Endothelial cell (in vitro differentiated cells): ENCODE results near the gene THBS1. TPM values are rescaled to one million over a fixed set of nuclear protein-coding genes. Genes with fewer than 3 reads are reported as not detected.

Experiments
- DNase-seq: peaks from one replicate; pipeline ENCODE4 v3.0.0; 2021; ENCODE audit warnings: low spot score
- H3K27ac Mint-ChIP-seq: one replicate; pipeline ENCODE4 v1.8.0; 2021; ENCODE audit warnings: mixed read lengths, inconsistent platforms; ENCODE audit not compliant: unreplicated experiment
- H3K27me3 Mint-ChIP-seq: one replicate; pipeline ENCODE4 v1.8.0; 2021; ENCODE audit warnings: mild to moderate bottlenecking, moderate library complexity, mixed read lengths, inconsistent platforms; ENCODE audit not compliant: unreplicated experiment
- H3K36me3 Mint-ChIP-seq: one replicate; pipeline ENCODE4 v1.8.0; 2021; ENCODE audit warnings: mild to moderate bottlenecking, low read depth, mixed read lengths, inconsistent platforms; ENCODE audit not compliant: unreplicated experiment
- H3K4me1 Mint-ChIP-seq: one replicate; pipeline ENCODE4 v1.8.0; 2021; ENCODE audit warnings: mild to moderate bottlenecking, mixed read lengths, inconsistent platforms; ENCODE audit not compliant: unreplicated experiment
- H3K4me3 Mint-ChIP-seq: one replicate; pipeline ENCODE4 v1.8.0; 2021; ENCODE audit warnings: mild to moderate bottlenecking, mixed read lengths, inconsistent platforms; ENCODE audit not compliant: unreplicated experiment
- H3K9me3 Mint-ChIP-seq: one replicate; pipeline ENCODE4 v1.8.0; 2021; ENCODE audit warnings: mixed read lengths, inconsistent platforms; ENCODE audit not compliant: unreplicated experiment
- CTCF ChIP-seq: fragments of 200-600 bp; sonication (generic); IDR thresholded peaks from one replicate; pipeline ENCODE4 v1.5.0; 2021; ENCODE audit warnings: antibody characterized with exemption; ENCODE audit not compliant: unreplicated experiment
- total RNA-seq: library from RNA; stranded (reverse); fragmentation: NEBNext Ultra II Directional; extraction: Animal tissue kit (Norgen Biotek cat#: 25700); gene quantifications from one replicate; pipeline ENCODE4 v1.2.1, GENCODE V29; 2021; ENCODE audit not compliant: unreplicated experiment

The THBS1 gene
- total RNA-seq, 1 donor from 2014 or later = 8.2 TPM

DNA sequence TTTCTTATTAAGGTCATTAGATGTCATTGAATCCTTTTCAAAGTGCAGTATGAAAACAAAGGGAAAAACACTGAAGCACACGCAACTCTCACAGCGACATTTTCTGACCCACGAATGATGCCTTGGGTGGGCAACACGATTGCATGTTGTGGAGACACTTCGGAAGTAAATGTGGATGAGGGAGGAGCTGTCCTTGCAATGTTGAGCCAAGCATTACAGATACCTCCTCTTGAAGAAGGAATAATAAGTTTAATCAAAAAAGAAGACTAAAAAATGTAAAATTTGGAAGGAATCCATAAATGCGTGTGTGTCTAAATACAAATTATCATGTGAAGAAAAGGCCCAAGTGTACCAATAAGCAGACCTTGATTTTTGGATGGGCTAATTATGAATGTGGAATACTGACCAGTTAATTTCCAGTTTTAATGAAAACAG, 16.9 kb downstream of the THBS1 start:
- Mint-ChIP-seq H3K4me3 (no peak overlapping the region), H3K27ac (no peak overlapping the region), H3K4me1 (no peaks in the 10 kb centered on the region), H3K9me3 (no peaks in the 10 kb centered on the region), H3K27me3 (no peaks in the 10 kb centered on the region), H3K36me3 (no peaks in the 10 kb centered on the region)
- DNase-seq = no peak
- TF ChIP-seq CTCF = no peak

DNA sequence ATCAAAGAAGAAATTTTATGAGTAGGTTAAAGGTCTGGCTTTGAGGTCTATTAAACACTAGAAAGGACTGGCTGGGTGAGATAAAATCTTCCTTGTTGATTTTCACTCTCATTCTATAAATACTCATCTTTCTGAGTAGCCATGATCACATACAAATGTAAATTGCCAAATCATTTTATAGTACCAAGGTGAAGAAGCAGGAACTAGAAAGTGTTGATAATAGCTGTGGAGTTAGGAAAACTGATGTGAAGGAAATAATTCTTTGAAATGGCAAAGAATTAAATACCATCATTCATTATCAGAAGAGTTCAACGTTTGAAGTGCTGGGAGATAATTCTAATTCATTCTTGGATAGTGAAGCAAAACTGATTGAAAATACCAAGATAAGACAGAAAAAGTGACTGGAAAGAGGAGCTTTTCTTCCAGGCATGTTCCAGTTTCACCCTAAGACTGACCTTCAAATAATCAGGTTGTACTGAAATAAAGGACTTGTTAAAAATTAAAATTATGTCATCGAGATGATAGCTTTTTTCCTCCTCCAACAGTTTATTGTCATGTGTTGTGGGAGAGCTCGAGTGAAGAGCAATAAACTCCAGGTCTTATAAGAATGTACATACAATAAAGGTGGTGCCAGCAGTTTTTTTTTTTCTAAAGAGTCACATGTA, 17.4 kb downstream of the THBS1 start:
- no peaks in the 10 kb centered on the region for H3K36me3 Mint-ChIP-seq
- no peak overlapping the region for H3K4me3 Mint-ChIP-seq
- no peak for DNase-seq
- no peaks in the 10 kb centered on the region for H3K9me3 Mint-ChIP-seq
- no peaks in the 10 kb centered on the region for H3K4me1 Mint-ChIP-seq
- H3K27me3 Mint-ChIP-seq = no peaks in the 10 kb centered on the region
- no peak for TF ChIP-seq CTCF
- no peak overlapping the region for H3K27ac Mint-ChIP-seq

DNA sequence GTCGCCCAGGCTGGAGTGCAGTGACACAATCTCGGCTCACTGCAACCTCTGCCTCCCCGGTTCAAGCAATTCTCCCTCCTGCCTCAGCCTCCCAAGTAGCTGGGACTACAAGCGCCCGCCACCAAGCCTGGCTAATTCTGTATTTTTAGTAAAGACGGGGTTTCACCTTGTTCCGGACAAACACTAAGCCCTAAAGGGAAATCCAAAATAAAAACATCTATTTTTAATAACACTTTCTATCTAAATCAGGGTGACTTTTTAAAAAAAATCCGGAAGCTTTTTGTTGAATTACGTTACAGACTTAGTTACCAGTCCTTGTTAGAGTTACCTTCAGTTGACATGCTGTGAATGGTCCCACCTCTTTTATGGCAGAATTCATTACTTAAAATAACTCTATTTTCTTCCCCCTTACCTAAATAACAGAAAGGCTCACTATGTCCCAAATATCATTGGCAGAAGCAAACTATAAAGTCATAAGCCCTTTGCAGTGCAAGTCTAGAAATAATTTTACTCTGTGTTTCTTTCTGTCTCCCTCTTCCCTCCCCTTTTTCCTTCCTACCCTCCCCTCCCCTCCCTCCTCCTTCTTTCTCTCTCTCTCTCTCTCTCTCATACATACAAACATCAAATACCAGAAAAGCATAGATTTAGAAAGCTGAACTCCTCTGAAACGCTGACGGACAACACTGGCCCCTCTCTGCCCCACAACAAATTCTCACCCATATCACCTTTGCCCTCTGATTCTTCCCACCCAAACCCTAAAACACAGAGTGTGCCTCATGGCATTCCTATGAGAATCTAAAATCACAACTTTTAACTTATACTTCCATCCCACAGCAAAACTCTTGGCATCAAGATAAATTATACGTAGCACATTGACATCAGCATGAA, 18.3 kb downstream of the THBS1 start:
- no peaks in the 10 kb centered on the region for H3K4me1 Mint-ChIP-seq
- H3K4me3 Mint-ChIP-seq = no peak overlapping the region
- no peaks in the 10 kb centered on the region for H3K27me3 Mint-ChIP-seq
- H3K9me3 Mint-ChIP-seq = no peaks in the 10 kb centered on the region
- H3K27ac Mint-ChIP-seq = no peak overlapping the region
- DNase-seq = no peak
- no peak for TF ChIP-seq CTCF
- H3K36me3 Mint-ChIP-seq = no peaks in the 10 kb centered on the region

GRCh38 chr15:39599871-39600270, 19.0 kb downstream of the THBS1 start:
- DNase-seq = no peak
- Mint-ChIP-seq H3K36me3 (no peaks in the 10 kb centered on the region), H3K4me3 (no peak overlapping the region), H3K27me3 (no peaks in the 10 kb centered on the region), H3K27ac (no peak overlapping the region), H3K4me1 (no peaks in the 10 kb centered on the region), H3K9me3 (no peaks in the 10 kb centered on the region)
- no peak for TF ChIP-seq CTCF

- no peak for TF ChIP-seq CTCF
- H3K4me1 Mint-ChIP-seq = no peaks in the 10 kb centered on the region
- no peaks in the 10 kb centered on the region for H3K27me3 Mint-ChIP-seq
- no peaks in the 10 kb centered on the region for H3K9me3 Mint-ChIP-seq
- H3K4me3 Mint-ChIP-seq = no peak overlapping the region
- no peak overlapping the region for H3K27ac Mint-ChIP-seq
- H3K36me3 Mint-ChIP-seq = no peaks in the 10 kb centered on the region
- no peak for DNase-seq
Observed at GRCh38 chr15:39602143-39602542, 21.3 kb downstream of the THBS1 start.
